Measurements from ENCODE around the gene COL5A1. TPM values are rescaled to one million over a fixed set of nuclear protein-coding genes. Genes with fewer than 3 reads are reported as not detected.

Gene COL5A1
- total RNA-seq, 1 donor from 2014 or later: 1,552 TPM

DNA sequence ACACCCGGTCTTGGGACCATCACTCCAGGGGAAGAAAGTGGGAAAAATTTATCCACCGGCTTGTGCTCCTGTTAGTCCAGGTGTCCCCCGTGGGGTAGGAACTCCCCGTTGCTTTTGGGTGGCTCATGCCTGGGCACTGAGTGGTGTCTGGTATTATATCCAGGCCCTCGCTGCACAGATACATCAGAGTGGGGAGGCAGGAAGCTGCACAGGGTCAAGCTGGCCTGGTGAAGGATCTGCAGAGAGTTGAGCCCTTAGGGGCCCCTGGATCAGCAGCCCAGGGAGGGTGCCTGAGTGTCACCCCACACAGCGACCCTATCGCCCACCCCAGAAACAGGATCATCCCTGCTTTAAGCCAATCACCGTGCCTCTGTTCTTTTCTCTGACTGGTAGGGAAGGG, 24.4 kb upstream of the COL5A1 start:
- Mint-ChIP-seq H3K27me3 (ENCODE audit: unreplicated experiment) (no peaks in the 10 kb centered on the region), H3K4me1 (ENCODE audit: unreplicated experiment) (peaks cover 23% of the 10 kb centered on the region), H3K36me3 (ENCODE audit: unreplicated experiment) (peaks cover 11% of the 10 kb centered on the region), H3K27ac (ENCODE audit: unreplicated experiment) (no peak overlapping the region), H3K9me3 (ENCODE audit: unreplicated experiment) (peaks cover 10% of the 10 kb centered on the region), H3K4me3 (ENCODE audit: unreplicated experiment) (no peak overlapping the region)
- DNase-seq (ENCODE audit: extremely low spot score, unreplicated experiment): peak; percentile 54
- no peak for TF ChIP-seq CTCF (IDR thresholded peaks at IDR 0.05)

DNA sequence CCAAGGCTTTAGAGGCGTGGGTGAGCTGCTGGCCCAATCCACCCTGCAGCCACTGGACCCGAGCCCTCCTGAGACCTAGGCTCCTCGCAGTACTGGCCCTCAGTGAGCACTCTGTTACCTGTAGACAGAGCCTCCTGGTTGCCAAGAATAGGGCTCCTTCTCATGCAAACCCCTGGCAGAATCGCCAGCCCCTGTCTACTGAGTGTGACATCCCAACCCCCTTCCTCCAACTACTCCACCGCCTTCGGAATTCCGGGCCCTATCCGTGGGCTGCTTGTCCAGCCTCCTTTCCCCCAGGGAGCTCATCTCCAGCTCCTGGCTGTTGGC, 23.8 kb upstream of the COL5A1 start:
- peaks cover 26% of the 10 kb centered on the region for H3K4me1 Mint-ChIP-seq (ENCODE audit: unreplicated experiment)
- no peak for TF ChIP-seq CTCF (IDR thresholded peaks at IDR 0.05)
- H3K9me3 Mint-ChIP-seq (ENCODE audit: unreplicated experiment): peaks cover 5% of the 10 kb centered on the region
- H3K27ac Mint-ChIP-seq (ENCODE audit: unreplicated experiment): no peak overlapping the region
- no peak overlapping the region for H3K4me3 Mint-ChIP-seq (ENCODE audit: unreplicated experiment)
- peak; percentile 83 for DNase-seq (ENCODE audit: extremely low spot score, unreplicated experiment)
- H3K27me3 Mint-ChIP-seq (ENCODE audit: unreplicated experiment): no peaks in the 10 kb centered on the region
- H3K36me3 Mint-ChIP-seq (ENCODE audit: unreplicated experiment): peaks cover 5% of the 10 kb centered on the region

GRCh38 chr9:134618163-134618832, 23.3 kb upstream of the COL5A1 start:
- peak; percentile 68 for DNase-seq (ENCODE audit: extremely low spot score, unreplicated experiment)
- H3K4me1 Mint-ChIP-seq (ENCODE audit: unreplicated experiment): peaks cover 29% of the 10 kb centered on the region
- H3K27me3 Mint-ChIP-seq (ENCODE audit: unreplicated experiment): no peaks in the 10 kb centered on the region
- H3K4me3 Mint-ChIP-seq (ENCODE audit: unreplicated experiment): no peak overlapping the region
- TF ChIP-seq CTCF (IDR thresholded peaks at IDR 0.05): no peak
- no peak overlapping the region for H3K27ac Mint-ChIP-seq (ENCODE audit: unreplicated experiment)
- H3K9me3 Mint-ChIP-seq (ENCODE audit: unreplicated experiment): peaks cover 4% of the 10 kb centered on the region
- peaks cover 3% of the 10 kb centered on the region for H3K36me3 Mint-ChIP-seq (ENCODE audit: unreplicated experiment)

DNA sequence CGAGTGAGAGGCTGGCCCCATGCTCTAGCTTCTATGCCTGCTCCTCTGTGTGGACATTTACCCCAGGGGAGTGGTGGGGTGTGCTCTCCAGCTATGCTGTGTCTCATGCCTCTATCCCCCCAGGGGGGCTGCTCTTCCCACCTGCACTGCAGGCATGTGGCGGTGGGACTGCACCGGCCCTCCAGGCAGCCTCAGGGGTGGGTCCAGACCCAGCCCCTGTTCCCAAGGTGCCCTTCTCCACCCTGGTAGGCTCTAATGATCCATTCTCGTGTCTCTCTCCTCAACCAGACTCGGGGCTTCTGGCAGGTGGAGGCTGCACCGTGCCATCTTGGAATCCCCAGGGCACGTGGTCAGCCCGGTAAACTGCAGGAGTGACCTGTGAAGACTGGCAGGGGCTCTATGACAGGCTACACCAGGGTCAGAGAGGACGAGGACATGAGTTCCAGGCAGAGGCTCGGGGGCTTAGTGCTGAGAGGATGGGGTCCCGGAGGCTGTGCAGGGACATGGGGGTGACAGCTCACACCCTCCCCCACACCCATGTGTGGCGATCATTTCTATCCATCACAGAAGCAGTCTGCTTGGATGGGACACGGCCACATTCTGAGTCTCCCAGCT, 22.7 kb upstream of the COL5A1 start:
- TF ChIP-seq CTCF (IDR thresholded peaks at IDR 0.05): no peak
- Mint-ChIP-seq H3K4me1 (ENCODE audit: unreplicated experiment) (peaks cover 32% of the 10 kb centered on the region), H3K4me3 (ENCODE audit: unreplicated experiment) (no peak overlapping the region), H3K27ac (ENCODE audit: unreplicated experiment) (no peak overlapping the region), H3K9me3 (ENCODE audit: unreplicated experiment) (peaks cover 4% of the 10 kb centered on the region), H3K27me3 (ENCODE audit: unreplicated experiment) (no peaks in the 10 kb centered on the region), H3K36me3 (ENCODE audit: unreplicated experiment) (peaks cover 2% of the 10 kb centered on the region)
- peak; percentile 76 for DNase-seq (ENCODE audit: extremely low spot score, unreplicated experiment)

DNA sequence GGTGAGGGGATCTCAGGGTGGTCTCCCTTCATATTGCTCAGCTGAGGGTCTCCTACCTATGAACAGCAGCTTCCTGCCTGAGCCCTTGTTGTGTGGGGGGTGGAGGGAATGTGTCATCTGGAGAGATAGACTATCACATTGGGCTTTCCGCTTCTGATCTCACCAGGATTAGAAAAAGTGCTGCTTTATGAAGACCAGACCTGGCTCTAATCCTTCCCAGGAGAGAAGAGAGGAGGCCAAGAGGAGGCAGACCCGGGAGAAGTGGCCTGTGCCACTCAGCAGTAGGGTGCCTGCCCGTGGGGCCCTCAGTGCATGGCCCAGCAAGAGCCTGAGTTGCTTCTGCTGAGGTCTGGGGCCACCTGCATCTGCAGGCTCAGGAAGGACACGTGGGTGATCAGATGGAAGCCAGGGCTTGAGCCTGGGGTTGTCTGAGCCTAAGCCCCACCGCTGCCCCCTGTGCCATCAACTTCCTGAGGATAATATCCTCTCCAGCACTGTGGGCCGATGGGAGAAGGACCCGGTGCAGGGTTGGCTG, 22.1 kb upstream of the COL5A1 start:
- Mint-ChIP-seq H3K9me3 (ENCODE audit: unreplicated experiment) (peaks cover 4% of the 10 kb centered on the region), H3K36me3 (ENCODE audit: unreplicated experiment) (no peaks in the 10 kb centered on the region), H3K4me1 (ENCODE audit: unreplicated experiment) (peaks cover 38% of the 10 kb centered on the region), H3K27me3 (ENCODE audit: unreplicated experiment) (no peaks in the 10 kb centered on the region), H3K4me3 (ENCODE audit: unreplicated experiment) (no peak overlapping the region), H3K27ac (ENCODE audit: unreplicated experiment) (no peak overlapping the region)
- TF ChIP-seq CTCF (IDR thresholded peaks at IDR 0.05): no peak
- no peak for DNase-seq (ENCODE audit: extremely low spot score, unreplicated experiment)

Measured in osteocyte (in vitro differentiated cells).